NCI-H510A treated with DMSO at 0.1 percent for 48 hours (cell line): ENCODE measurements around the gene PRUNE1.

Experiments
- DNase-seq: peaks from one replicate; lab custom pipeline; 2025; lab: John Stamatoyannopoulos, UW

PRUNE1 gene

GRCh38 chr1:151008244-151009205 lies at the start of gene PRUNE1:
Gene PRUNE1 (plus strand): TSS chr1:151008449. CDS start chr1:151008633, 184 bp downstream.
- DNase-seq: peak; percentile 89

GRCh38 chr1:150960646-150961045 lies 47.6 kb upstream of the PRUNE1 start:
- DNase-seq: no peak

- DNase-seq: no peak
Observed at GRCh38 chr1:150961756-150962155, 46.5 kb upstream of the PRUNE1 start.

- DNase-seq: no peak
Observed at GRCh38 chr1:150963321-150964163, 44.7 kb upstream of the PRUNE1 start.

GRCh38 chr1:150964164-150964489 lies 44.1 kb upstream of the PRUNE1 start:
- no peak for DNase-seq

GRCh38 chr1:150965605-150966004 lies 42.6 kb upstream of the PRUNE1 start:
- no peak for DNase-seq

GRCh38 chr1:150966011-150966410 lies 42.2 kb upstream of the PRUNE1 start:
- DNase-seq: no peak

- no peak for DNase-seq
Observed at GRCh38 chr1:150967936-150968335, 40.3 kb upstream of the PRUNE1 start.

- no peak for DNase-seq
Observed at GRCh38 chr1:150968491-150968890, 39.8 kb upstream of the PRUNE1 start.

GRCh38 chr1:150969626-150970025 lies 38.6 kb upstream of the PRUNE1 start:
- no peak for DNase-seq

- no peak for DNase-seq
Observed at GRCh38 chr1:150970808-150971582, 37.3 kb upstream of the PRUNE1 start.

- DNase-seq: no peak
Observed at GRCh38 chr1:150971583-150972416, 36.4 kb upstream of the PRUNE1 start.

GRCh38 chr1:150972417-150972940 lies 35.8 kb upstream of the PRUNE1 start:
- DNase-seq: no peak

GRCh38 chr1:150973258-150973835 lies 34.9 kb upstream of the PRUNE1 start:
- no peak for DNase-seq

GRCh38 chr1:150973836-150974579 lies 34.2 kb upstream of the PRUNE1 start:
- peak; percentile 18 for DNase-seq

- peak; percentile 38 for DNase-seq
Observed at GRCh38 chr1:150974580-150975478, 33.4 kb upstream of the PRUNE1 start, which contains the start of gene CERS2. Gene CERS2 (minus strand): TSS chr1:150974835. CDS start chr1:150969090, 5,745 bp downstream.

- no peak for DNase-seq
Observed at GRCh38 chr1:150976401-150976821, 31.8 kb upstream of the PRUNE1 start.

GRCh38 chr1:150976879-150977694 lies 31.2 kb upstream of the PRUNE1 start:
- DNase-seq: peak; percentile 62
